Measurements from ENCODE around the gene RERE. TPM values are rescaled to one million over a fixed set of nuclear protein-coding genes. Genes with fewer than 3 reads are reported as not detected.

The RERE gene
- total RNA-seq, 2 donors from 2014 or later: 95.0 to 102 TPM

- intact Hi-C loops (cut with DNase I, micrococcal nuclease): no loop called here
- ATAC-seq (peak; percentile 77), DNase-seq (no peak)
These were observed 136.5 kb downstream of the RERE start for GRCh38 chr1:8680664-8681650.

- intact Hi-C loops (cut with DNase I, micrococcal nuclease): no loop called here
- DNase-seq (no peak), ATAC-seq (peak; percentile 68)
These were observed 137.3 kb downstream of the RERE start for GRCh38 chr1:8679929-8680663.

DNA sequence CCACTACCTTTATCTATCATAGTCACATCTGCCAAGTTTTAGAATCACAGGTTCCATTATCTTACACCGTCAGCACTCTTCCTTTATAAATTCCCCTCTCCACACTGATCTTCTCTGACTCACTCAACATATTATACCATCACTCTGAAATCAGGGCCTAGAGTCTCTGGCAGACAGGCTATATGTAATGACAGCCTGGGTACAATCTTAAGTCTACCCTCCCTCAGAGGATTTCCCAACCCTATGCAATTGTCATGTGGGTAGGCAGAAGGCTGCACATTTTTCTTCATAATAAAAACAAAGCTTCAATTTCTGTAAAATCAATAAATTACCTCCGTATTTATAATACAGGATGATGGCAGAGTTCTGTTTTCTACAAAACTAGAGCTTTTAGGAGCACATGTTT, 138.0 kb downstream of the RERE start:
- ATAC-seq: peak; percentile 21

GRCh38 chr1:8678673-8679394, 138.6 kb downstream of the RERE start:
- DNase-seq: no peak
- no peak for ATAC-seq
- intact Hi-C loops (cut with DNase I, micrococcal nuclease): no loop called here

More for the DNA sequence above, 138.0 kb downstream of the RERE start:
- no peak for DNase-seq
- intact Hi-C loops (cut with DNase I, micrococcal nuclease): no loop called here

- no peak for DNase-seq
- ATAC-seq: no peak
- intact Hi-C loops (cut with DNase I, micrococcal nuclease): no loop called here
These were observed 139.7 kb downstream of the RERE start for GRCh38 chr1:8677782-8678181.

- intact Hi-C loops (cut with DNase I, micrococcal nuclease): no loop called here
- ATAC-seq (no peak), DNase-seq (no peak)
These were observed 140.6 kb downstream of the RERE start for GRCh38 chr1:8676813-8677212.

- DNase-seq: no peak
- intact Hi-C loops (cut with DNase I, micrococcal nuclease): no loop called here
- ATAC-seq: no peak
These were observed 141.4 kb downstream of the RERE start for GRCh38 chr1:8676072-8676471.

GRCh38 chr1:8674912-8675311, 142.5 kb downstream of the RERE start:
- DNase-seq: no peak
- ATAC-seq: no peak
- intact Hi-C loops (cut with DNase I, micrococcal nuclease): no loop called here

DNA sequence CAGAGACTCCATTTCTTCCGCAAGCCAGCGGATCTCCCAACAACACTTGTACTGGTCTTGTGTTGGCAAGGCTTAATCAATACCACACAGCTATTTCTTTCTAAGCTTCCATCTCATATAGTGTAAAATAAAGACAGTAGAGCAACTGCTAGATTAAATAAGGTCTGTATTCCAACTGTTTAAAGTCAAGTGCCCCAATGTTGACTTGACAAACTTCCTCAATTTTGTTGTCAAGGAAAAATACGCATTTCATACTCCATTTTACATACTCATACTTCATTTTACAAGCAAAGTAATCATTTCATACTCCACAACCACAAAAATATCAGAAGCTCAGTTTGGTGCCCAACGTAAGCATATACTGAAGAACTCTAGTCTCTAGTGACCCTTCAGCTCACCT, 143.0 kb downstream of the RERE start:
- ATAC-seq: peak; percentile 47

GRCh38 chr1:8671306-8671917, 146.0 kb downstream of the RERE start:
- no peak for DNase-seq
- intact Hi-C loops (cut with DNase I, micrococcal nuclease): no loop called here
- peak; percentile 64 for ATAC-seq

More for the DNA sequence above, 143.0 kb downstream of the RERE start:
- intact Hi-C loops (cut with DNase I, micrococcal nuclease): no loop called here
- no peak for DNase-seq

GRCh38 chr1:8670371-8670818, 147.0 kb downstream of the RERE start:
- intact Hi-C loops (cut with DNase I, micrococcal nuclease): no loop called here
- ATAC-seq (no peak), DNase-seq (no peak)

- no peak for ATAC-seq
- intact Hi-C loops (cut with DNase I, micrococcal nuclease): no loop called here
- DNase-seq: no peak
These were observed 147.7 kb downstream of the RERE start for GRCh38 chr1:8669606-8670335.

DNA sequence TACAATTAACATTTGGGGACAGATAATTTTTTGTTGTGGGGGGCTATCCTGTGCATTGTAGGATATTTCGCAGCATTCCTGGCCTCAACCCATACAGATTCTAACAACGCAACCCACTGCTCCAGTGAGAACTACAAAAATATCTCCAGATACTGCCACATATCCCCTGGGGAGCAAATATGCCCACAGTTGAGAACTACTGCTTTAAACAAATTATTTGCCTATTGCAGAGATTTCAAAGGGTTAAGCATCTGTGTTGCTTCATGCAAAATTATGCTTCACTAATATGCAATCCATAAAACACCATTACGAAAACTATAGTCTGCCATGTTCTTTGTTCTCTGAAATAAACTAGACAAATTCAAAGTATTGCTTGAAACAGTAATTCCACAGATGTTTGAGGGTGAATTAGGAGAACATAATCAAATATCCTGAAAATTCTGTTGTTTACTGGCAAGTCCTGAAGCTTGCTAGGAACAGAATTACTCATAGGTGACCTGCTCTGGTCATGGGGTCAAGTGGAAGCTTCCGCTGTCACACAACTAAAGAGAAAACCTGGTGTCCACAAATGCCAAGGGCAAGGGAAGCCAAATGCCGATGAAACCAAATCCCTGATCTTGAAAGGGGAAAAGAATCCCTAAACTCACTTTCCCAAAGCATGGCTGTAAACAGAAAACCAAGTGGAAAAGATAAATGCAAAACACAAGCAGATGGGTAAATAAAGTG, 149.4 kb downstream of the RERE start:
- DNase-seq: no peak
- intact Hi-C loops (cut with DNase I, micrococcal nuclease): no loop called here
- no peak for ATAC-seq

GRCh38 chr1:8666389-8667167, 150.9 kb downstream of the RERE start:
- intact Hi-C loops (cut with DNase I, micrococcal nuclease): no loop called here
- peak; percentile 16 for ATAC-seq
- no peak for DNase-seq

DNA sequence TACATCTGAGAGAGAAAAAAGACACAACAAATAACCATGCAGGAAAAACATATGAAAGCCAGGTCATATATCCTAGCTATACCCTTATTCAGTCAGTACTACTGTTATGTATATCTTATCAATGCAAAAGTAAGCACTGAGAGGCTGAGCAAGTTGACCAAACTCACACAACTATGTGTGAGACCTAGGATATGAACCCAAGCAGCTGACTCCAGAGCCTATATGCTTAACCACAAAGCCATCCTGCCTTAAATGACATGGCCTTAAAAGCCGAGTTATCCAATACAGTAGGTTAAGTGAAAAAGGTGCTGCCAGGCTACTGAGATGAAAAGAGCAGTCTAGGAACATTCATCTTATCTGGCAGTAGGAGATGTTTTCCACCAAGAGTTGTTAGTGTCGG, 151.6 kb downstream of the RERE start:
- intact Hi-C loops (cut with DNase I, micrococcal nuclease): no loop called here
- DNase-seq (no peak), ATAC-seq (no peak)

- intact Hi-C loops (cut with DNase I, micrococcal nuclease): no loop called here
- DNase-seq: no peak
These were observed 152.6 kb downstream of the RERE start for GRCh38 chr1:8664887-8665286.

DNA sequence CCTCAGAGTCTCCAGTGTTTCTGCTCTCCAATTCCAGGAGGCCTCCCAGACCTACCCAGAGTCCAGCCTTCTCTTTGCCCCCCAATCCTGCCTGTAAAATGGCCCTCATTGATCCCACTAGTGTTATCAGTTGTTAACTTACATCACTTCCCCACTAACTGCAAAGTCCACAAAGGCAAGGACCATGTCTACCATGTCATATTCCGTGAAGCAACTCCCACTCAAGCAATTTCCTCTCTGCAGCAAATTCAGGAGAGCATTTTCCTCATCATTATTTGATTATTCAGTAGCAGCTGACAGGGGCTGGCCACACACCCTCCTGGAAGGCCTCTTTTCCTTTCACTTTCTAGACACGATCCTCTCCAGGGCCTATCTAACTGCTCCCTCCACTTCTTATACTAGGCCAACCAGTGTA, 153.5 kb downstream of the RERE start:
- peak; percentile 85 for ATAC-seq
- intact Hi-C loops (cut with DNase I, micrococcal nuclease): no loop called here
- DNase-seq: peak; percentile 25 to 42

More at GRCh38 chr1:8664887-8665286, 152.6 kb downstream of the RERE start:
- no peak for ATAC-seq
